DMS53 treated with DMSO at 0.1 percent for 48 hours (cell line): ENCODE data around the gene SLC35E4.
"Not testable (repeated sequence)": the region's sequence is repeated elsewhere in the genome, so short reads cannot be mapped to it uniquely, and the experiment has no call there.

Experiments
- DNase-seq: peaks from one replicate; lab custom pipeline; 2025; ENCODE audit not compliant: unreplicated experiment; lab: John Stamatoyannopoulos, UW

The SLC35E4 gene

GRCh38 chr22:30649430-30650007 is 13.9 kb downstream of the SLC35E4 start:
- no peak for DNase-seq

- no peak for DNase-seq
Observed at GRCh38 chr22:30650508-30651116, 15.0 kb downstream of the SLC35E4 start.

- no peak for DNase-seq
Observed at GRCh38 chr22:30652852-30653251, 17.3 kb downstream of the SLC35E4 start.

GRCh38 chr22:30654361-30654760 is 18.8 kb downstream of the SLC35E4 start:
- no peak for DNase-seq

GRCh38 chr22:30655532-30655931 is 20.0 kb downstream of the SLC35E4 start:
- DNase-seq = no peak

- DNase-seq = no peak
Observed at GRCh38 chr22:30662040-30662439, 26.5 kb downstream of the SLC35E4 start.

GRCh38 chr22:30664798-30665197 is 29.2 kb downstream of the SLC35E4 start:
- DNase-seq = no peak

- no peak for DNase-seq
Observed at GRCh38 chr22:30665266-30665665, 29.7 kb downstream of the SLC35E4 start.

- DNase-seq = no peak
Observed at GRCh38 chr22:30665786-30666185, 30.2 kb downstream of the SLC35E4 start.

- no peak for DNase-seq
Observed at GRCh38 chr22:30667107-30667493, 31.5 kb downstream of the SLC35E4 start.

- DNase-seq = peak; percentile 21
Observed at GRCh38 chr22:30667494-30668385, 32.2 kb downstream of the SLC35E4 start, which contains the start of gene DUSP18. DUSP18 (minus strand) TSS chr22:30667875; CDS start chr22:30664003, 3,872 bp downstream.

GRCh38 chr22:30668386-30668710 is 32.8 kb downstream of the SLC35E4 start:
- no peak for DNase-seq

GRCh38 chr22:30671071-30671470 is 35.5 kb downstream of the SLC35E4 start:
- DNase-seq = no peak

GRCh38 chr22:30673136-30673535 is 37.6 kb downstream of the SLC35E4 start:
- DNase-seq = no peak

GRCh38 chr22:30674482-30674881 is 38.9 kb downstream of the SLC35E4 start:
- no peak for DNase-seq

- DNase-seq = no peak
Observed at GRCh38 chr22:30675436-30675835, 39.9 kb downstream of the SLC35E4 start.

GRCh38 chr22:30676565-30676964 is 41.0 kb downstream of the SLC35E4 start:
- DNase-seq = not testable (repeated sequence)

GRCh38 chr22:30679895-30680690 is 44.5 kb downstream of the SLC35E4 start:
- not testable (repeated sequence) for DNase-seq

- DNase-seq = no peak
Observed at GRCh38 chr22:30680991-30681770, 45.6 kb downstream of the SLC35E4 start.

- DNase-seq = no peak
Observed at GRCh38 chr22:30681831-30682230, 46.2 kb downstream of the SLC35E4 start.
